OCI-LY3 (cell line): ENCODE measurements around the gene HMX3.
"Not testable (repeated sequence)": the region's sequence is repeated elsewhere in the genome, so short reads cannot be mapped to it uniquely, and the experiment has no call there.

Experiments used
- H2AFZ ChIP-seq: fragments of 200-600, 300-600 bp; shearing (Covaris generic); 2 replicates; pipeline ENCODE4 v1.6.0; 2014; ENCODE audit warnings: antibody characterized with exemption, low read depth, low read length
- H3K27ac ChIP-seq: fragments of 200-600, 300-600 bp; sonication (generic); 2 replicates; pipeline ENCODE4 v1.5.1; 2014; ENCODE audit warnings: mild to moderate bottlenecking, low read length, moderate library complexity, mixed read lengths
- H3K27me3 ChIP-seq: fragments of 200-600, 300-600 bp; sonication (generic); 2 replicates; pipeline ENCODE4 v1.6.1; 2014; ENCODE audit warnings: low read depth, low read length, mixed read lengths
- H3K36me3 ChIP-seq: fragments of 200-600, 300-600 bp; sonication (generic); replicated peaks from 2 replicates; pipeline ENCODE3; 2014; ENCODE audit warnings: low read depth, low read length, mixed read lengths
- H3K4me1 ChIP-seq: fragments of 300-600, 200-600 bp; sonication (generic); 2 replicates; pipeline ENCODE4 v1.6.1; 2014; ENCODE audit warnings: low read length, mixed read lengths
- H3K4me2 ChIP-seq: fragments of 200-600, 300-600 bp; sonication (generic); 2 replicates; pipeline ENCODE4 v1.6.1; 2014; ENCODE audit warnings: low read length, mixed read lengths
- H3K4me3 ChIP-seq: fragments of 300-600, 200-600 bp; sonication (generic); 2 replicates; pipeline ENCODE4 v1.5.1; 2014; ENCODE audit warnings: antibody characterized with exemption, mild to moderate bottlenecking, low read length, moderate library complexity
- H3K79me2 ChIP-seq: fragments of 300-600, 200-600 bp; shearing (Covaris generic); 2 replicates; pipeline ENCODE4 v1.6.1; 2014; ENCODE audit warnings: mild to moderate bottlenecking, low read length, mixed read lengths
- H3K9ac ChIP-seq: fragments of 300-600, 200-600 bp; shearing (Covaris generic); 2 replicates; pipeline ENCODE4 v1.6.0; 2014; ENCODE audit warnings: mild to moderate bottlenecking, low read length, moderate library complexity
- H3K9me3 ChIP-seq: fragments of 200-600, 300-600 bp; shearing (Covaris generic); 2 replicates; pipeline ENCODE4 v1.6.1; 2014; ENCODE audit warnings: low read length, mixed read lengths; ENCODE audit not compliant: insufficient read depth
- H4K20me1 ChIP-seq: fragments of 200-600, 300-600 bp; sonication (generic); 2 replicates; pipeline ENCODE4 v1.6.1; 2016; ENCODE audit warnings: low read length, mixed read lengths; ENCODE audit not compliant: insufficient read depth
- EZH2phosphoT487 ChIP-seq: fragments of 200-600 bp; shearing (Covaris generic); IDR thresholded peaks from 2 replicates; pipeline ENCODE4 v1.6.1; 2018; ENCODE audit warnings: antibody characterized with exemption, mixed run types, low read depth
- TF ChIP-seq, protein P1 (sequence below): fragments of 200-600, 300-600 bp; sonication (generic); IDR thresholded peaks from 2 replicates; pipeline ENCODE4 v1.5.1; 2014; ENCODE audit warnings: antibody characterized with exemption, low read length, low read depth

HMX3 gene

GRCh38 chr10:123175389-123176387 is 39.9 kb downstream of the HMX3 start:
- TF ChIP-seq, protein P1, sequence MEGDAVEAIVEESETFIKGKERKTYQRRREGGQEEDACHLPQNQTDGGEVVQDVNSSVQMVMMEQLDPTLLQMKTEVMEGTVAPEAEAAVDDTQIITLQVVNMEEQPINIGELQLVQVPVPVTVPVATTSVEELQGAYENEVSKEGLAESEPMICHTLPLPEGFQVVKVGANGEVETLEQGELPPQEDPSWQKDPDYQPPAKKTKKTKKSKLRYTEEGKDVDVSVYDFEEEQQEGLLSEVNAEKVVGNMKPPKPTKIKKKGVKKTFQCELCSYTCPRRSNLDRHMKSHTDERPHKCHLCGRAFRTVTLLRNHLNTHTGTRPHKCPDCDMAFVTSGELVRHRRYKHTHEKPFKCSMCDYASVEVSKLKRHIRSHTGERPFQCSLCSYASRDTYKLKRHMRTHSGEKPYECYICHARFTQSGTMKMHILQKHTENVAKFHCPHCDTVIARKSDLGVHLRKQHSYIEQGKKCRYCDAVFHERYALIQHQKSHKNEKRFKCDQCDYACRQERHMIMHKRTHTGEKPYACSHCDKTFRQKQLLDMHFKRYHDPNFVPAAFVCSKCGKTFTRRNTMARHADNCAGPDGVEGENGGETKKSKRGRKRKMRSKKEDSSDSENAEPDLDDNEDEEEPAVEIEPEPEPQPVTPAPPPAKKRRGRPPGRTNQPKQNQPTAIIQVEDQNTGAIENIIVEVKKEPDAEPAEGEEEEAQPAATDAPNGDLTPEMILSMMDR: no peak
- TF ChIP-seq EZH2phosphoT487: no peak
- H3K9ac ChIP-seq: no peak overlapping the region
- H2AFZ ChIP-seq: no peak overlapping the region
- H3K36me3 ChIP-seq: peaks cover 46% of the 10 kb centered on the region
- no peak overlapping the region for H3K4me2 ChIP-seq
- H3K79me2 ChIP-seq: peaks cover 9% of the 10 kb centered on the region
- H3K27ac ChIP-seq: no peak overlapping the region
- no peaks in the 10 kb centered on the region for H4K20me1 ChIP-seq
- no peaks in the 10 kb centered on the region for H3K9me3 ChIP-seq
- no peaks in the 10 kb centered on the region for H3K27me3 ChIP-seq
- no peak overlapping the region for H3K4me3 ChIP-seq
- no peaks in the 10 kb centered on the region for H3K4me1 ChIP-seq

DNA sequence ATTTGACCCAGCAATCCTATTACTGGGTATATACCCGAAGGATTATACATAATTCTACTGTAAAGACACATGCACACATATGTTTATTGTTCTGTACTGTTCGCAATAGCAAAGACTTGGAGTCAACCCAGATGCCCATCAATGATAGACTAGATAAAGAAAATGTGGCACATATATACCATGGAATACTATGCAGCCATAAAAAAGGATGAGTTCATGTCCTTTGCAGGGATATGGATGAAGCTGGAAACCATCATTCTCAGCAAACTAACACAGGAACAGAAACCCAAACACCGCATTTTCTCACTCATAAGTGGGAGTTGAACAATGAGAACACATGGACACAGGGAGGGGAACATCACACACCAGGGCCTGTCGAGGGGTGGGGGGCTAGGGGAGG is 42.6 kb downstream of the HMX3 start:
- not testable (repeated sequence) for H3K4me3 ChIP-seq, H3K27ac ChIP-seq, H3K27me3 ChIP-seq, H3K4me1 ChIP-seq, H3K9me3 ChIP-seq, H3K4me2 ChIP-seq, H3K79me2 ChIP-seq, H3K9ac ChIP-seq, H2AFZ ChIP-seq, H4K20me1 ChIP-seq
- peaks cover 50% of the 10 kb centered on the region for H3K36me3 ChIP-seq

DNA sequence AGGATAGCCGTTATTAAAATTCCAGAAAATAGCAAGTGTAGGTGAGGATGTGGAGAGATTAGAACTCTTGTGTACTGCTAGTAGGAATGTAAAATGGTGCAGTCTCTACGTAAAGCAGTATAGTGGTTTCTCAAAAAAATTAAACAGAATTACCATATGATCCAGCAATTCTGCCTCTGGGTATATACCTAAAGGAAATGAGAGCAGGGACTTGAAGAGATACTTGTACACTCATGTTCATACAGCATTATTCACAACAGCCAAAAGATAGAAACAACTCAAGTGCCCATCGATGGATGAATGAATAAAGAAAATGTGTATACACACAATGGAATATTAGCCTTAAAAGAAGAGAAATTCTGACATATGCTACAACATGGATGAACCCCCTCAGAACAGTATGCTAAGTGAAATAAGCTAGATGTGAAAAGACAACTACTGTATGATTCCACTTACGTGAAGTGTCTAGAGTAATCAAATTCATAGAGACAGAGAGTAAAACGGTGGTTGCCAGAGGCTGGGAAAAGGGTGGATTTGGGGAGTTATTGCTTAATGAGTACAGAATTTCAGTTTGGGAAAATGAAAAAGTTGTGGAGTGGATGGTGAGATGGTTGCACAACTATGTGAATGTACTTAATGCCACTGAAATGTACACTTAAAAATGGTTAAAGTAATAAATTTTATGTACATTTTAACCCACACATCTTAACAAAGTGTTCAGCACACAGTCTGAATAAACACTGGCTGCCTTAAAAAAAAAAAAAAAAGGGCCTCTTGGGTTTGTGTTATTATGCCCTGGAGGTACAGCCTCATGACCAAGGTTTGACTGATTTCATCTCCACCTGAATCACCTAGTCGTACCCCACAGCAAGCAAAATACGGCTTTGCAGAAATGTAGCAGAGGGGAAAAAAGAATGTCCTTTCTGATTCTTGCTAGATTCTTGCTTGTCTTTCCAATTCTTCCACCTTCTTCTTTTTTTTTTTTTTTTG is 44.6 kb downstream of the HMX3 start:
- Histone ChIP-seq H3K27me3 (no peaks in the 10 kb centered on the region), H3K79me2 (0 out of 2 replicates have a peak, but pooled peaks cover 2% of the 10 kb centered on the region), H3K4me2 (no peak overlapping the region), H3K9me3 (no peaks in the 10 kb centered on the region), H4K20me1 (no peaks in the 10 kb centered on the region), H3K4me3 (no peak overlapping the region), H3K9ac (no peak overlapping the region), H3K4me1 (no peaks in the 10 kb centered on the region), H3K27ac (no peak overlapping the region), H2AFZ (no peak overlapping the region), H3K36me3 (peaks cover 46% of the 10 kb centered on the region)
- no peak for TF ChIP-seq EZH2phosphoT487
- TF ChIP-seq, protein P1: no peak

DNA sequence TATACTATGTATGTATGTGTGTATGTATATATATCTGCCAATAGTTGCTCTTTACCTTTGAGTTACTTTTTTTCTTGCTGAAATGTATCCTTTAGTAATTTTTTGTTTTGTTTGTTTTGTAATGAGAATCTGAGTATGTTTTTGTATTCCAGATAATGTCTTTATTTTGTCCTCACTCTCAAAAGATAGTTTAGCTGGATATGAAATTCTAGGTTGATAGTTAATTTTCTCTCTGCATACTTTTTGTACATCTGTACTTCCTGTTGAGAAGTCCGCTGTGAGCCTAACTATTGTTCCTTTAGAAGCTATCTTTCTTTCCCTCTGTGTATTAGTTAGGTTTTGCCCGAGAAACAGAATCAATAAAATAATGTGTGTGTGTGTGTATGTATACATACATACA is 48.0 kb downstream of the HMX3 start:
- H4K20me1 ChIP-seq: no peaks in the 10 kb centered on the region
- no peak overlapping the region for H3K4me3 ChIP-seq
- no peaks in the 10 kb centered on the region for H3K79me2 ChIP-seq
- H3K4me1 ChIP-seq: no peaks in the 10 kb centered on the region
- no peak overlapping the region for H3K27ac ChIP-seq
- no peaks in the 10 kb centered on the region for H3K27me3 ChIP-seq
- H3K36me3 ChIP-seq: peaks cover 36% of the 10 kb centered on the region
- H3K9me3 ChIP-seq: no peaks in the 10 kb centered on the region
- no peak overlapping the region for H3K4me2 ChIP-seq
- H3K9ac ChIP-seq: no peak overlapping the region
- TF ChIP-seq EZH2phosphoT487: no peak
- TF ChIP-seq, protein P1: no peak
- H2AFZ ChIP-seq: no peak overlapping the region
